Stimulated activated naive CD8-positive, alpha-beta T cell treated with anti-CD3 and anti-CD28 coated beads, Interleukin-15, Interleukin-2, amounts not matched to agents 100 ng/mL and 50 ng/mL, for 24 hours (primary cell): ENCODE results near the gene ASIC3.

Experiments
- H3K27ac Mint-ChIP-seq: one replicate; pipeline ENCODE4 v1.8.0; 2021; ENCODE audit warnings: mild to moderate bottlenecking, mixed read lengths
- H3K27me3 Mint-ChIP-seq: one replicate; pipeline ENCODE4 v1.8.0; 2021; ENCODE audit warnings: mixed read lengths
- H3K36me3 Mint-ChIP-seq: one replicate; pipeline ENCODE4 v1.8.0; 2021; ENCODE audit warnings: low read depth, mixed read lengths
- H3K4me1 Mint-ChIP-seq: one replicate; pipeline ENCODE4 v1.8.0; 2021; ENCODE audit warnings: low read depth, mixed read lengths
- H3K4me3 Mint-ChIP-seq: one replicate; pipeline ENCODE4 v1.8.0; 2021; ENCODE audit warnings: mild to moderate bottlenecking, mixed read lengths
- H3K9me3 Mint-ChIP-seq: one replicate; pipeline ENCODE4 v1.8.0; 2021; ENCODE audit warnings: mixed read lengths

The ASIC3 gene

DNA sequence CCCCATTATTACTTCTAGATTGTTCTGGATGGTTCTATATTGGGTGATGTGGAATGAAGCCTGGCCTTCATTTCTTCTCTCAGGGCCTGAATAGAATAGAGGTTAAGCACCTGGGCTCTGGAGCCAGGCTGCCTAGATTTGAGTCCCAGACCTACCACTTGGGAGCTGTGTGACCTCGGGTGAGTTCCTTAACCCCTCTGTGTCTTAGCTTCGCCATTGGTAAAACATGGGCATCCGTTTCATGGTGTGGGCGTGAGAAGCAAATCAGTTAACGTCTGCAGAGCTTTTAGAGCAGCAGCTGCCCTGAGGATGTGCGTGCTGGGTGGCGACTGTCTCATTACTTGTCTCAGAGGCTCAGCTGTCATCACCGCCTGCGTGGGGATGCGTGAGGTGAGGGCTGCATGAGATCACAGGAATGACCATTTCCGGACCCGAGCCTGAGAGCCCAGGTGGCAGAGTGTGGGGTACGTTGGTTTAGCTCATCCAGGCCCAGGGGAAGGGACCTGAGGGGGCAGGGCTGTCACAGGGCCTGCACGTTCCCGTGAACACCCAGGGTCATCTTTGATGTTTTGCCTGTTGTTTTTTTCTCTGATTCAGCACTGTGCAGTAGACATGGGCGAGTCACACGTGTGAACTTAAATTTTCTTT is 47.6 kb downstream of the ASIC3 start:
- Mint-ChIP-seq H3K27me3 (no peaks in the 10 kb centered on the region), H3K9me3 (no peaks in the 10 kb centered on the region), H3K4me3 (no peak overlapping the region), H3K27ac (no peak overlapping the region), H3K36me3 (no peaks in the 10 kb centered on the region), H3K4me1 (no peaks in the 10 kb centered on the region)

DNA sequence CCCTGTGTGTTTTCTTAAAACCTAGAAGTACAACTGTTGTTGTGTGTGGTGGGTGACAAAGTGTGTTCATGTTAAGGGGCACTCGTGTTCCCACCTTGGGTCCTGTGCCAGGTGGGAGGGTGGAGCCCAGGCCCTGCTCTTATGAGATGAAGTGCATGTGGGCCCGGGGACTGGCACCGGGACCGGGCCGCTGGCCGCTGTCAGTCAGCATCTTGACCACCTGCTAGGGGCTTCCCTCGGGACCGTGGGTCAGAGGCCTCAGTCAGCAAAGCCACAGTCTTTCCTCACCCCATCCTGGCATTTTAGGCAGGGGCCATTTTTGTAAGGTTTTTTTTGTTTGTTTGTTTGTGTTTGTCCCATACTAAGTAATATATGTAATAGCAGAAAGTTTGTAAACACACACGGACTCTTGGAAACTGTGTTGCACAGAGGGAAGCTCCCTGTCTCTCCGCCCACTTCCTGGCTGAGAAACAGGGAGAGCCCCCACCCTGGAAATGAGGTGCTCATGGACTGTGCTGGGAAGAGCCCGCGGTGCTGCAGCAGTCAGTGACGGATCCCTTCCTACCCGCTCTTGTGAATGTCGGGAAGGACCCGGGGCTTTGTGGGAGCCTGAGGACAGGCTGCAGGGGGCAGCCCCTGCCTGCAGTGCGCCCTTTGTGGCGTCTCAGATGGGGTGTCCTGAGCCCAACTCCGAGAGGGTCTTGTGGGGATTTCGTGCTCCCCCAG is 51.3 kb downstream of the ASIC3 start:
- Mint-ChIP-seq H3K9me3 (no peaks in the 10 kb centered on the region), H3K36me3 (no peaks in the 10 kb centered on the region), H3K4me3 (no peak overlapping the region), H3K4me1 (no peaks in the 10 kb centered on the region), H3K27me3 (no peaks in the 10 kb centered on the region), H3K27ac (no peak overlapping the region)

DNA sequence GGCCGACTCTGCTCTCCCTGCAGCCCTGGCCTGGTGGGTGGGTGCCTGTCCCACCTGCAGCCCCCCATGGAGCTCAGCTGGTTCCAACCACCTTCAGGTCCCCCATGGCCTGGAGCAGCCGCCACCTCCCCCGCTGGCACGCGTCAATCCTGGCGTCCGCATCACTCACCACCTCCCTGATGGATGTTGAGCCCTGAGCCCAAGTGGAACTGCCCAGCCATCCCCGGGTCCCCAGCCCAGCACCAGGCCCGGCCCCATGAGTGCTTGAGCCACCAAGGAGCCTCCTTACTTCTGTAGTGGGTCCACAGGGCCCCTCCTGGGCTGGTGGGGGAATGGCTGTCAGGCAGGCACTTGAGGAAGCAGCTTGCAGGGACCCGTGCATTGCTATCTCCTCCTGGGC is 52.6 kb downstream of the ASIC3 start:
- H3K4me1 Mint-ChIP-seq = no peaks in the 10 kb centered on the region
- H3K27me3 Mint-ChIP-seq = no peaks in the 10 kb centered on the region
- H3K4me3 Mint-ChIP-seq = no peak overlapping the region
- H3K27ac Mint-ChIP-seq = no peak overlapping the region
- H3K9me3 Mint-ChIP-seq = no peaks in the 10 kb centered on the region
- no peaks in the 10 kb centered on the region for H3K36me3 Mint-ChIP-seq

DNA sequence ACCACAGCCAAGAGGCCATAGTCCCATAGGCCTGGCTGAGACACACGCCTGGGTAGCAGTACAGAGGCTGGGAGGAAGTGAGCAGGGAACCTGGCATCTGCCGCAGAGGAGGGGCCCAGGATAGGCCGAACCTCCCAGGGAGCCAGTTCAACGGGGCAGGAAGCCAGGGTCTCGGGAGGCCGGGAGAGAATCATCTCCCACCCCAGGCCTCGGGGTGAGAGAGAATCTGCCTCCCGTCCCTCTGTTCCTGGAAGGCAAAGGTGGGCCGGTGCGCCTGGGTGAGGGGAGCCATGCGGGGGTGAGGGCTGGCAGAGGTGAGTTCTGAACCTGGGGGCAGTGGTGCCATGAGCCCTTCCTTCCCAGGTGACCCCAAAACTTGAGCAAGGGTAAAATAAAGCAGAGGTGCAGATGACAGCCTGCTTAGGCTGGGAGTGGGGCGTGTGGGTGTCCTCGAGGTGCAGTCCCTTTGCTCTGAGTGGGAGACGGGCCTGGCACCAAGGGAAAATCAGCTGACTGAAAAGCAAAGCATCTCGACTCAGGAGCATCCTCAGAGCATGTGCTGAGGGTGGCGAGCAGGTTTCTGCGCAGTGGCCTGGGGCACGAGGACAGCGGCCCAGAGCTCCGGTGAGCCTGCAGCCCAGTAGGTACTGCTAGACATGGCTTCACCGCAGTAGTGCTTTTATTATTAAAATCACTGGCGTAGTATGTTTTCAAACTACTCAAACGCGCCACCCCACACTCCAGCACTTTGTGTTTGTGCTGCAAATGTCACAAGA is 53.5 kb downstream of the ASIC3 start:
- Mint-ChIP-seq H3K27me3 (no peaks in the 10 kb centered on the region), H3K36me3 (no peaks in the 10 kb centered on the region), H3K4me3 (no peak overlapping the region), H3K27ac (no peak overlapping the region), H3K4me1 (no peaks in the 10 kb centered on the region), H3K9me3 (no peaks in the 10 kb centered on the region)
